DMS114 treated with DMSO at 0.1 percent for 48 hours (cell line): ENCODE results near the gene LGALS7.

Experiments
- DNase-seq: peaks from one replicate; lab custom pipeline; 2025; ENCODE audit not compliant: unreplicated experiment; lab: John Stamatoyannopoulos, UW

LGALS7 gene

DNA sequence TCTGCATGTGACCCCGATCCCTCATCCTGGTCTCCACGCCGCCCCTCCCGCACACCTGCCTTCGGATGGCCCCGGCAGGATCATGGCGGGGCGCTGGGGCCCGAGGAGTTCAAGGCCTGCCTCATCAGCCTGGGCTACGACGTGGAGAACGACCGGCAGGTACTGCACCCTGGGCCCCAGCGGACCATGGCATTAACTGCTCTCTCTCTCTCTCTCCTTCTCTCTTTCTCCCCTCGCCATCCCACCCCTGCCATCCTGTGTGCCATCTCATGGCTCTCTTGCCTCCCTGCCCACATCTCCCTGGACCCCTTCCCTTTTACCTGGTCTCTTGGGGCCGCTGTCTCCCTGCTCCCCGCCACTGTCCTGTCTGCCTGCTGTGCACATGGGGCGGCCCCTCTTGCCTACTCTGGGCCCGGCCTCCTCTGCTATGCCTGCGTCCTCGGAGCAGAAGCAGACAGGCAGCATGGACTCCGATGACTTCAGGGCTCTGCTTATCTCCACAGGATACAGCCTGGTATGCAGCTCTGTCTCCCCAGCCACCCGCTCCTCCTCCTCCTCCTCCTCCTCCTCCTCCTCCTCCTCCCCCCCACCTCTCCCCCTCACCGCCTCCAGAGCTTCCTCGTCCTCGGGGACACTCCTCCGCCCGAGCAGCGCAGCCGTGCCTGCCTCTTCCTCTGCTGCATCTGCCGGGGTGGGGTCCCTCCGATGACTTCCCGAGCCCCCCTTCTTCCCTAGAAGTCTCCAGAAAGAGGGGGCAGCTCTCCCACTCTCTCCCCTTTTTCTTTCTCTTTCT lies 45.3 kb downstream of the LGALS7 start:
- no peak for DNase-seq

DNA sequence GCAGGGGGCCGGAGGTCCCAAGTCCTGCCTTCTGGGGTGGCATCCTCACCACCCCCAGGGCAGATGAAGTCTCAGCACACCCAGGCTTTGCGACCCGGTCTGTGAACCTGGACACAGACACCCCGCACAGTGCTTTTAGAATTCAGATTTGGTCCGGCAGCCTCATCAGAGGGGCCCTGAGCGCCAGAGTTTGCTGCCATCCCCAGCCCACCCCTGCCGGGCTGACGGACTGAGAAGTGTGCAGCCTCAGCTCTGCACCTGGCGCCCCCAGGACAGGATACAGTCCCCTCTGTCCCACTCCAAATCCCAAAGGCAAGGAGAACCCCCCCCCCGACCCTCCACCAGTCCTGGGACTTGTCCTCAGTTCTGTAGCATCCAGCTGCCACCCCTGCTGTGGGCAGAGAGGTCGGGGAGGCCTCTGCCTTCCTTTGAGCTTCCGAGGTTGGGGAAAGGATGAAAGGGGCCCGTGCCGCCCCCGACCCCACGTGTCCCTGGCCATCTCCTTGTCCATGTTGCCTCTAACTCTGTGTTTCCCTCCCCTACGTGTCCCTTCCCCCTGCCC lies 45.9 kb downstream of the LGALS7 start:
- no peak for DNase-seq

DNA sequence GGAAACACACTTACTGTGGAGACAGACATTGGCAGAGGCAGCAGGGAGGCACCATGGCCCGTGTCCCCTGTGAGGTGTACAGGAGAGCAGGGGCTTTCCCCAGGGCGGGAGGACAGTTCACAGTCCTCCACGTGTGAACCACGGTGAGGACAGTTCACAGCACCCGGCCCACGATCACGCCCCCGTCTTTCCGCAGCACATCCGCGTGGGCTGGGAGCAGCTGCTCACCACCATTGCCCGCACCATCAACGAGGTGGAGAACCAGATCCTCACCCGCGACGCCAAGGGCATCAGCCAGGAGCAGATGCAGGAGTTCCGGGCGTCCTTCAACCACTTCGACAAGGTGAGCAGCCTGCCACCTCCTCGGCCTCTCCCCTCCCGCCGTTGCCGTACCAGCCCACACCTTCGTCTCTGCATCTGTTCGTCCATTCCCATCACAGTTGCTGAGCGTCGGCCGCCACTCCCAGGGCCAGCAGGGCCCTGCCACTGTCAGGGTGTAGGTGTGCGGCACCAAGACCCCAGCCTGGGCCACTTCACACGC lies 46.5 kb downstream of the LGALS7 start:
- no peak for DNase-seq

DNA sequence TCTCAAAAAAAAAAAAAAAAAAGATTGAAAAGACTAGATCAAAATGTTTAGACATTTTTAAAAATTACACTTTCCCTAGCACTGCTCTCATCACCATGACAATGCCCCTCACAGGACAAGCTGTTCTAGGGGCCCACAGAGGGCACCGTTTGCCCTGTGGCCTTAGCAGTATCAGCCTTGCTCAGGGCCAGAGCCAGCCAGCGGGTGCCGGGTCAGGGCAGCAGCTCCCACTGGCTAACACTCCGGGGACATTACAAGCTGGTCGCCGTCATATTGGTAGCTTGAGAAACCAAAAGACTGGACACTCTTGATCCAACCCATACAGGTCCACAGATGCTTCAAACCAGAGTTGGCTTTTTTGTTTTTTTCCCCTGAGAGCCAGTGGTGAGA lies 47.0 kb downstream of the LGALS7 start:
- DNase-seq, result no peak

DNA sequence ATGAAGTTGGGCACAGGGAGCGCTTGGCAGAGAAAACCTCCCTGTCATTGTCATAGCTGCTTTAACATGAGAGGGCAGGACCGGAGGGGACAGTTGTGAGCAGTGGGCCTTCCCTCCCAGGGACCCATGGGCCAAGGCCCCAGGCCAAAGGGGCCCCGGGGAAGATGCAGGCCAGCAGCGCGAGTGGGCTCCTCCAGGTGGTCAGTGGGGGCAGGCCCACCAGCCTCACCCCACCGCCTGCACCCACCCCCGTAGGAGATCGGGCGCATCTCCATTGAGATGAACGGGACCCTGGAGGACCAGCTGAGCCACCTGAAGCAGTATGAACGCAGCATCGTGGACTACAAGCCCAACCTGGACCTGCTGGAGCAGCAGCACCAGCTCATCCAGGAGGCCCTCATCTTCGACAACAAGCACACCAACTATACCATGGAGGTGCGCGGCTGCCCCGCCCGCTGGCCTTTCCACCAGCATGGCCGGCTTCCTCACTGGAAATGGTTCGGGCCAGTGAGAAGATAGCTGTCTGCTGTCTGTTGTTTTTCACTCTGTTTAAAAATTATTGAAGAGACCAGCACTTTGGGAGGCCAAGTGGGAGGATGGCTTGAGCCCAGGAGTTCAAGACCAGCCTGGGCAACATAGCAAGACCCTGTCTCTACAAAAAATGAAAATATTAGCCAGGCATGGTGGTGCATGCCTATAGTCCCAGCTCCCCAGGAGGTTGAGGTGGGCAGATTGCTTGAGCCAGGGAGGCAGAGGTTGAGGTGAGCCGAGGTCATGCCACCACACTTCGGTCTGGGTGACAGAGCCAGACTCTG lies 47.6 kb downstream of the LGALS7 start:
- no peak for DNase-seq

- DNase-seq, result no peak
Observed at GRCh38 chr19:38723990-38724854, 49.1 kb downstream of the LGALS7 start.

GRCh38 chr19:38723606-38723965 lies 49.7 kb downstream of the LGALS7 start:
- no peak for DNase-seq

DNA sequence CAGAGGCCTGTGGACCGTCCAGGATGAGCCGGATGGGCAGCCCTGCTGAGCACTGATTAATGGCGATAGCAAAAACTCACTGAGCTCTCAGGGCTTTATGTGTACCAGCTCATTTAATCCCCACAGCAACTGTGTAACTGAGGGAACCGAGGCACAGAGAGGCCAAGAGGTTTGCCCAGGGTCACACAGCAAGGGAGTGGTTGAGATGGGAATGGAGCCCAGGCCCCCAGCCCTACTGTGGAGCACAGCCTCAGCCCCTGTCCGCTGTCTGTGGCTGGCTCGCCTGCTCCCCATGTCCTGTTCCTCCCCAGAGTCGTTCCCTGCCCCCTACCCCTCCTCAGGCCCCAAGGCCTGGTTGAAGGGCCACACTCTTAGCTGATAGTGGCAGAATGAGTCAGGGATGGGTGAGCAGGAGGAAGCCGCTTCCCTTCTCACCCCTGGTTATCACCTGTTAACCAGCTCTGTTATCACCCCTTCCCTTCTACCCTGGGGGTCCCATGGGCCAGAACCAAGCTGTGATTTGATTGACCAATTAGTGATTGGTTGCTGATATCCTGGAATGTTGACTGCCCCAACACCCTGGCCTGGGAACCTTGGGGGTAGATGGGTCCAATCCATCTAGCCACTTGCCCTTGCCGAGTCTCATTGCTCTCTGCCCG lies 50.2 kb downstream of the LGALS7 start:
- no peak for DNase-seq

DNA sequence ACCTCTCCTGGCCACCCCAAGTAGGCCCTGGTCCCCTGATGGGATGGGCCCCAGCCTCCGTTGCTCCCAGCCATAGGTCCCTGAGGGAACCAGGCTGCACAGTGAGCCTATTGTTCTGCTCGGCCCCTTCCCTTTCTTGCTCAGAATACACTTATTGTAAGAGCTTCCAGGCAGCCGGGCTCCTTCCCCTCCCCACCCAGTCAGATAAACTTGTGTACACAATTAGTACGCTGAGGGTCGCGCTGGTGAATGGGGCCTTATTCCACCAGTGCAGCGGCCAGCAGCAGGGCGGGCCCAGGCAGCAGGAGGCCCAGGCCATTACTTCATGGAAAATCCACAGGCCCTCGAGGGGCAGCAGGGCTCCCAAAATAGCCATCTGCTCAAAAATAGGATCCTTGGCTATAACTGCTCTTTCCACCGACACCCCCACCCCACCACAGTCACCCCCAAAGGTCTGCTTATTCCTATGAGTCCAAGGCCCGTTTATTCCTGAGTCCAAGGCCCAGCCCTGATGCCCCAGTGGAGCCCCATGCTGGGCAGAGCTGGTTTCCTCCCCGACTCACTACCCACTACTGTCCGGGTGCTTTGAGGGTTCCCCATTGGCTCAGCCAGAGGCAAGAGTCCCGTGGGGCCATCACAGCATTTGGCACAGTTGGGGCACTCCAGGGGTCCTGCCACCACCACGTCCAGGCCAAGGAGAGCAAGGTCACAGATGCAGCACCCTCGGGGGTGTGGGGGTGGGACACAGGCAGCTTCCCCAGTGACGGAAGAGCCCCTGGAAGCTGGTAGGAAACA lies 51.1 kb downstream of the LGALS7 start:
- DNase-seq, result no peak

- no peak for DNase-seq
Observed at GRCh38 chr19:38721496-38721895, 51.8 kb downstream of the LGALS7 start.
